WERI-Rb-1 (cell line): ENCODE data around the gene PRDM11.

Experiments
- DNase-seq: peaks from one replicate; pipeline ENCODE4 v3.0.0-alpha.2; 2020
- H3K27ac ChIP-seq: fragments of 250-450 bp; sonication (Bioruptor Pico); 2 replicates; pipeline ENCODE4 v1.5.1; 2020; ENCODE audit warnings: mild to moderate bottlenecking, moderate library complexity
- H3K27me3 ChIP-seq: fragments of 250-450 bp; sonication (Bioruptor Pico); 2 replicates; pipeline ENCODE4 v1.5.1; 2021; ENCODE audit warnings: mild to moderate bottlenecking, low read depth, moderate library complexity; ENCODE audit not compliant: insufficient read depth, severe bottlenecking
- H3K36me3 ChIP-seq: fragments of 250-450 bp; sonication (Bioruptor Pico); 2 replicates; pipeline ENCODE4 v1.5.1; 2020; ENCODE audit warnings: mild to moderate bottlenecking, moderate library complexity
- H3K4me3 ChIP-seq: 2 replicates; pipeline ENCODE4 v1.5.1; 2011; ENCODE audit warnings: low read depth, mild to moderate bottlenecking, control low read depth, low read length
- H3K9me3 ChIP-seq: fragments of 250-450 bp; sonication (Bioruptor Pico); 2 replicates; pipeline ENCODE4 v1.5.1; 2021; ENCODE audit warnings: mild to moderate bottlenecking, moderate library complexity; ENCODE audit not compliant: severe bottlenecking
- CTCF ChIP-seq: IDR thresholded peaks from 2 replicates; pipeline ENCODE4 v1.5.1; 2011; ENCODE audit warnings: low read depth, mild to moderate bottlenecking, control low read depth, inconsistent platforms, low read length

PRDM11 gene

GRCh38 chr11:45170484-45170883 is 24.0 kb downstream of the PRDM11 start:
- TF ChIP-seq CTCF: no peak
- Histone ChIP-seq H3K27me3 (no peaks in the 10 kb centered on the region), H3K36me3 (no peaks in the 10 kb centered on the region), H3K4me3 (no peak overlapping the region), H3K27ac (no peak overlapping the region), H3K9me3 (no peaks in the 10 kb centered on the region)
- DNase-seq: no peak

GRCh38 chr11:45171550-45171949 is 25.1 kb downstream of the PRDM11 start:
- no peak for DNase-seq
- no peaks in the 10 kb centered on the region for H3K27me3 ChIP-seq
- no peaks in the 10 kb centered on the region for H3K36me3 ChIP-seq
- TF ChIP-seq CTCF: no peak
- H3K9me3 ChIP-seq: no peaks in the 10 kb centered on the region
- H3K4me3 ChIP-seq: no peak overlapping the region
- H3K27ac ChIP-seq: no peak overlapping the region

- Histone ChIP-seq H3K4me3 (no peak overlapping the region), H3K9me3 (no peaks in the 10 kb centered on the region), H3K36me3 (no peaks in the 10 kb centered on the region), H3K27ac (no peak overlapping the region), H3K27me3 (no peaks in the 10 kb centered on the region)
- TF ChIP-seq CTCF: no peak
- no peak for DNase-seq
Observed at GRCh38 chr11:45173064-45173463, 26.6 kb downstream of the PRDM11 start.

- Histone ChIP-seq H3K9me3 (no peaks in the 10 kb centered on the region), H3K36me3 (no peaks in the 10 kb centered on the region), H3K4me3 (no peak overlapping the region), H3K27me3 (no peaks in the 10 kb centered on the region), H3K27ac (no peak overlapping the region)
- no peak for DNase-seq
- TF ChIP-seq CTCF: no peak
Observed at GRCh38 chr11:45174168-45174835, 27.9 kb downstream of the PRDM11 start.

- no peaks in the 10 kb centered on the region for H3K9me3 ChIP-seq
- no peaks in the 10 kb centered on the region for H3K36me3 ChIP-seq
- TF ChIP-seq CTCF: no peak
- DNase-seq: no peak
- no peaks in the 10 kb centered on the region for H3K27me3 ChIP-seq
- H3K4me3 ChIP-seq: no peak overlapping the region
- no peak overlapping the region for H3K27ac ChIP-seq
Observed at GRCh38 chr11:45174963-45175362, 28.5 kb downstream of the PRDM11 start.

GRCh38 chr11:45176996-45177395 is 30.6 kb downstream of the PRDM11 start:
- Histone ChIP-seq H3K36me3 (no peaks in the 10 kb centered on the region), H3K9me3 (no peaks in the 10 kb centered on the region), H3K4me3 (no peak overlapping the region), H3K27me3 (no peaks in the 10 kb centered on the region), H3K27ac (no peak overlapping the region)
- DNase-seq: no peak
- no peak for TF ChIP-seq CTCF
